ENCODE results near the gene NINL.

GRCh38 chr20:25525295-25525694 lies 60.0 kb downstream of the NINL start:
- TF ChIP-seq FOXA2 (IDR thresholded peaks at IDR 0.05) = no peak
- no peak for TF ChIP-seq SP1 (IDR thresholded peaks at IDR 0.05)
- no peak for TF ChIP-seq TAF1 (conservative IDR thresholded peaks at IDR 0.05)
- no peak for TF ChIP-seq CTCF (IDR thresholded peaks at IDR 0.05; ENCODE audit: low read depth, low read length, missing input control)
- no peak for TF ChIP-seq EGR1 (IDR thresholded peaks at IDR 0.05; ENCODE audit: low read depth in 2 of 2)
- TF ChIP-seq FOXA1 (IDR thresholded peaks at IDR 0.05) = no peak
- no peak for TF ChIP-seq GABPA (IDR thresholded peaks at IDR 0.05 in 1 of 2, conservative IDR thresholded peaks at IDR 0.05 in 1 of 2)
- TF ChIP-seq YY1 (IDR thresholded peaks at IDR 0.05) = no peak
- no peak for TF ChIP-seq ATF3 (IDR thresholded peaks at IDR 0.05)
- no peak for TF ChIP-seq RXRA (IDR thresholded peaks at IDR 0.05)

All from liver (tissue), 3 donors.